HG02852 (cell line): ENCODE data around the gene OSBPL1A.

Experiments used
- ATAC-seq: cut with Tn5 transposase; IDR thresholded peaks from one replicate; pipeline ENCODE4 v1.9.1; 2021; ENCODE audit warnings: mild to moderate bottlenecking, moderate library complexity; ENCODE audit not compliant: unreplicated experiment

The OSBPL1A gene

GRCh38 chr18:24270358-24270936, 127.2 kb downstream of the OSBPL1A start:
- no peak for ATAC-seq

- no peak for ATAC-seq
These were observed 128.7 kb downstream of the OSBPL1A start for GRCh38 chr18:24268784-24269550.

GRCh38 chr18:24267878-24268277, 129.7 kb downstream of the OSBPL1A start:
- no peak for ATAC-seq

- no peak for ATAC-seq
These were observed 131.5 kb downstream of the OSBPL1A start for GRCh38 chr18:24266131-24266530.

- ATAC-seq = no peak
These were observed 132.0 kb downstream of the OSBPL1A start for GRCh38 chr18:24265502-24266064.

- no peak for ATAC-seq
These were observed 134.6 kb downstream of the OSBPL1A start for GRCh38 chr18:24263050-24263449.

GRCh38 chr18:24262087-24262486, 135.5 kb downstream of the OSBPL1A start:
- no peak for ATAC-seq

- ATAC-seq = no peak
These were observed 137.6 kb downstream of the OSBPL1A start for GRCh38 chr18:24259869-24260641.

GRCh38 chr18:24254071-24254470, 143.6 kb downstream of the OSBPL1A start:
- ATAC-seq = no peak

GRCh38 chr18:24249716-24250115, 147.9 kb downstream of the OSBPL1A start:
- ATAC-seq = no peak

GRCh38 chr18:24248359-24248758, 149.3 kb downstream of the OSBPL1A start:
- ATAC-seq = no peak

- peak; percentile 95 for ATAC-seq
These were observed 151.5 kb downstream of the OSBPL1A start for GRCh38 chr18:24246143-24246542.

GRCh38 chr18:24244698-24245097, 152.9 kb downstream of the OSBPL1A start:
- ATAC-seq = no peak

- ATAC-seq = no peak
These were observed 153.9 kb downstream of the OSBPL1A start for GRCh38 chr18:24243677-24244076.

- ATAC-seq = no peak
These were observed 158.3 kb downstream of the OSBPL1A start for GRCh38 chr18:24239341-24239740.

- ATAC-seq = no peak
These were observed 159.2 kb downstream of the OSBPL1A start for GRCh38 chr18:24238387-24238786.

- ATAC-seq = no peak
These were observed 162.7 kb downstream of the OSBPL1A start for GRCh38 chr18:24234850-24235418.

- ATAC-seq = no peak
These were observed 163.3 kb downstream of the OSBPL1A start for GRCh38 chr18:24234330-24234729.

GRCh38 chr18:24232800-24233199, 164.8 kb downstream of the OSBPL1A start:
- ATAC-seq = no peak

- no peak for ATAC-seq
These were observed 165.6 kb downstream of the OSBPL1A start for GRCh38 chr18:24231773-24232735.
